ENCODE measurements around the gene KDSR. TPM values are rescaled to one million over a fixed set of nuclear protein-coding genes. Genes with fewer than 3 reads are reported as not detected.

The KDSR gene
- total RNA-seq, result 10 to 100 TPM; 75.2 to 81.5 TPM

- CTCF ChIA-PET, result interaction anchor here (0.7 to 1.7 kb wide), 4 partner anchors 72 to 292 kb away, joined by 3 read pairs; no protein-coding TSS in a partner anchor
- DNase-seq, result peak; percentile 85
- H3K27ac Mint-ChIP-seq, result peak within 1 kb of the TSS; percentile 79
- H3K27me3 Mint-ChIP-seq (ENCODE audit: low read depth), result no peaks in the 10 kb centered on the region
- intact Hi-C loops (cut with micrococcal nuclease), result loop anchor here (1.0 to 10.0 kb wide), 10 partner anchors 12 to 845 kb away; partner anchors contain the start of genes PHLPP1, SERPINB8, VPS4B and ZCCHC2
- peaks cover 15% of the 10 kb centered on the region for H3K9me3 Mint-ChIP-seq
- peaks cover 26% of the 10 kb centered on the region for H3K4me1 Mint-ChIP-seq (ENCODE audit: low read depth)
- H3K4me3 Mint-ChIP-seq, result peak within 1 kb of the TSS; percentile 84
- peaks cover 25% of the 10 kb centered on the region for H3K36me3 Mint-ChIP-seq (ENCODE audit: low read depth)
Observed at GRCh38 chr18:63367053-63367953, at the start of gene KDSR. KDSR (minus strand) TSS chr18:63367206; CDS start chr18:63367118, 88 bp downstream.

GRCh38 chr18:63412953-63413352 lies 45.9 kb upstream of the KDSR start:
- DNase-seq, result no peak
- intact Hi-C loops (cut with micrococcal nuclease), result no loop called here
- Mint-ChIP-seq H3K27me3 (ENCODE audit: low read depth) (no peaks in the 10 kb centered on the region), H3K4me1 (ENCODE audit: low read depth) (peaks cover 45% of the 10 kb centered on the region), H3K9me3 (no peaks in the 10 kb centered on the region), H3K27ac (no peak overlapping the region), H3K4me3 (no peak overlapping the region), H3K36me3 (ENCODE audit: low read depth) (peaks cover 23% of the 10 kb centered on the region)
- CTCF ChIA-PET, result no interaction called here

GRCh38 chr18:63410792-63411191 lies 43.8 kb upstream of the KDSR start:
- Mint-ChIP-seq H3K36me3 (ENCODE audit: low read depth) (peaks cover 25% of the 10 kb centered on the region), H3K4me3 (no peak overlapping the region), H3K27me3 (ENCODE audit: low read depth) (no peaks in the 10 kb centered on the region), H3K9me3 (no peaks in the 10 kb centered on the region), H3K27ac (peak overlapping the region; percentile 61), H3K4me1 (ENCODE audit: low read depth) (peaks cover 45% of the 10 kb centered on the region)
- CTCF ChIA-PET, result interaction anchor here (0.6 to 0.9 kb wide), 4 partner anchors 8 to 73 kb away, joined by 3 read pairs; no protein-coding TSS in a partner anchor
- intact Hi-C loops (cut with micrococcal nuclease), result loop anchor here (1.0 to 2.0 kb wide), 3 partner anchors 8 to 44 kb away; no protein-coding TSS in a partner anchor
- DNase-seq, result no peak

- Mint-ChIP-seq H3K27me3 (ENCODE audit: low read depth) (no peaks in the 10 kb centered on the region), H3K4me1 (ENCODE audit: low read depth) (peaks cover 38% of the 10 kb centered on the region), H3K9me3 (no peaks in the 10 kb centered on the region), H3K36me3 (ENCODE audit: low read depth) (peaks cover 22% of the 10 kb centered on the region), H3K27ac (peak overlapping the region; percentile 30), H3K4me3 (no peak overlapping the region)
- peak; percentile 21 for DNase-seq
- intact Hi-C loops (cut with micrococcal nuclease), result no loop called here
- CTCF ChIA-PET, result interaction anchor here (0.8 kb wide), 1 partner anchor 30 kb away, joined by 3 read pairs; no protein-coding TSS in a partner anchor
Observed at GRCh38 chr18:63409301-63409700, 42.3 kb upstream of the KDSR start.

- Mint-ChIP-seq H3K27ac (no peak overlapping the region), H3K4me3 (no peak overlapping the region), H3K9me3 (no peaks in the 10 kb centered on the region), H3K36me3 (ENCODE audit: low read depth) (peaks cover 16% of the 10 kb centered on the region), H3K4me1 (ENCODE audit: low read depth) (peaks cover 27% of the 10 kb centered on the region), H3K27me3 (ENCODE audit: low read depth) (no peaks in the 10 kb centered on the region)
- no peak for DNase-seq
- intact Hi-C loops (cut with micrococcal nuclease), result no loop called here
- CTCF ChIA-PET, result no interaction called here
Observed at GRCh38 chr18:63407734-63408133, 40.7 kb upstream of the KDSR start.

GRCh38 chr18:63405986-63406385 lies 39.0 kb upstream of the KDSR start:
- no peaks in the 10 kb centered on the region for H3K9me3 Mint-ChIP-seq
- H3K4me1 Mint-ChIP-seq (ENCODE audit: low read depth), result peaks cover 24% of the 10 kb centered on the region
- CTCF ChIA-PET, result no interaction called here
- no peak overlapping the region for H3K27ac Mint-ChIP-seq
- peaks cover 24% of the 10 kb centered on the region for H3K36me3 Mint-ChIP-seq (ENCODE audit: low read depth)
- intact Hi-C loops (cut with micrococcal nuclease), result no loop called here
- no peak for DNase-seq
- H3K27me3 Mint-ChIP-seq (ENCODE audit: low read depth), result no peaks in the 10 kb centered on the region
- H3K4me3 Mint-ChIP-seq, result no peak overlapping the region

GRCh38 chr18:63402246-63403162 lies 35.5 kb upstream of the KDSR start:
- peaks cover 28% of the 10 kb centered on the region for H3K36me3 Mint-ChIP-seq (ENCODE audit: low read depth)
- H3K27me3 Mint-ChIP-seq (ENCODE audit: low read depth), result no peaks in the 10 kb centered on the region
- no peak overlapping the region for H3K4me3 Mint-ChIP-seq
- peaks cover 9% of the 10 kb centered on the region for H3K4me1 Mint-ChIP-seq (ENCODE audit: low read depth)
- no peak overlapping the region for H3K27ac Mint-ChIP-seq
- intact Hi-C loops (cut with micrococcal nuclease), result loop anchor here (1.0 kb wide), 1 partner anchor 9 kb away; no protein-coding TSS in a partner anchor
- no peak for DNase-seq
- H3K9me3 Mint-ChIP-seq, result no peaks in the 10 kb centered on the region
- CTCF ChIA-PET, result interaction anchor here (1.7 kb wide), 1 partner anchor 37 kb away, joined by 5 read pairs; no protein-coding TSS in a partner anchor

GRCh38 chr18:63399300-63399699 lies 32.3 kb upstream of the KDSR start:
- Mint-ChIP-seq H3K4me1 (ENCODE audit: low read depth) (peaks cover 9% of the 10 kb centered on the region), H3K9me3 (no peaks in the 10 kb centered on the region), H3K4me3 (no peak overlapping the region), H3K36me3 (ENCODE audit: low read depth) (peaks cover 29% of the 10 kb centered on the region), H3K27me3 (ENCODE audit: low read depth) (no peaks in the 10 kb centered on the region), H3K27ac (no peak overlapping the region)
- intact Hi-C loops (cut with micrococcal nuclease), result no loop called here
- CTCF ChIA-PET, result no interaction called here
- no peak for DNase-seq

- DNase-seq, result no peak
- Mint-ChIP-seq H3K27me3 (ENCODE audit: low read depth) (no peaks in the 10 kb centered on the region), H3K27ac (no peak overlapping the region), H3K9me3 (no peaks in the 10 kb centered on the region), H3K36me3 (ENCODE audit: low read depth) (peaks cover 21% of the 10 kb centered on the region), H3K4me3 (no peak overlapping the region), H3K4me1 (ENCODE audit: low read depth) (peaks cover 9% of the 10 kb centered on the region)
- CTCF ChIA-PET, result no interaction called here
- intact Hi-C loops (cut with micrococcal nuclease), result no loop called here
Observed at GRCh38 chr18:63397349-63397748, 30.3 kb upstream of the KDSR start.

- Mint-ChIP-seq H3K4me1 (ENCODE audit: low read depth) (peaks cover 5% of the 10 kb centered on the region), H3K36me3 (ENCODE audit: low read depth) (peaks cover 18% of the 10 kb centered on the region), H3K4me3 (no peak overlapping the region), H3K27ac (no peak overlapping the region), H3K9me3 (no peaks in the 10 kb centered on the region), H3K27me3 (ENCODE audit: low read depth) (no peaks in the 10 kb centered on the region)
- CTCF ChIA-PET, result interaction anchor here (1.3 to 2.9 kb wide), 3 partner anchors 11 to 55 kb away, joined by 4 to 8 read pairs (median 6); no protein-coding TSS in a partner anchor
- intact Hi-C loops (cut with micrococcal nuclease), result no loop called here
- DNase-seq, result no peak
Observed at GRCh38 chr18:63395503-63395902, 28.5 kb upstream of the KDSR start.

GRCh38 chr18:63394954-63395353 lies 27.9 kb upstream of the KDSR start:
- intact Hi-C loops (cut with micrococcal nuclease), result no loop called here

GRCh38 chr18:63387861-63388260 lies 20.9 kb upstream of the KDSR start:
- Mint-ChIP-seq H3K27ac (no peak overlapping the region), H3K4me1 (ENCODE audit: low read depth) (no peaks in the 10 kb centered on the region), H3K9me3 (peaks cover 2% of the 10 kb centered on the region), H3K36me3 (ENCODE audit: low read depth) (peaks cover 10% of the 10 kb centered on the region), H3K27me3 (ENCODE audit: low read depth) (no peaks in the 10 kb centered on the region), H3K4me3 (no peak overlapping the region)
- intact Hi-C loops (cut with micrococcal nuclease), result no loop called here
- DNase-seq, result no peak
- CTCF ChIA-PET, result interaction anchor here (0.6 kb wide), 1 partner anchor 123 kb away, joined by 5 read pairs; no protein-coding TSS in a partner anchor

More at GRCh38 chr18:63394954-63395353, 27.9 kb upstream of the KDSR start:
- H3K4me1 Mint-ChIP-seq (ENCODE audit: low read depth), result peaks cover 2% of the 10 kb centered on the region
- CTCF ChIA-PET, result interaction anchor here (0.7 to 2.9 kb wide), 4 partner anchors 10 to 54 kb away, joined by 4 to 8 read pairs (median 5); no protein-coding TSS in a partner anchor
- H3K9me3 Mint-ChIP-seq, result no peaks in the 10 kb centered on the region
- no peak overlapping the region for H3K27ac Mint-ChIP-seq
- H3K36me3 Mint-ChIP-seq (ENCODE audit: low read depth), result peaks cover 16% of the 10 kb centered on the region
- DNase-seq, result no peak
- no peaks in the 10 kb centered on the region for H3K27me3 Mint-ChIP-seq (ENCODE audit: low read depth)
- no peak overlapping the region for H3K4me3 Mint-ChIP-seq
